IPS-NIHi7 (cell line): ENCODE data around the gene ASRGL1.

Source experiments
- DNase-seq: peaks from one replicate; pipeline ENCODE4 v3.0.0; 2012; ENCODE audit warnings: mixed read lengths; ENCODE audit errors: extremely low spot score

Gene ASRGL1

GRCh38 chr11:62413060-62413696 lies 75.9 kb downstream of the ASRGL1 start:
- DNase-seq = no peak

GRCh38 chr11:62416596-62416995 lies 79.3 kb downstream of the ASRGL1 start:
- no peak for DNase-seq

GRCh38 chr11:62418136-62418535 lies 80.9 kb downstream of the ASRGL1 start:
- DNase-seq = no peak

- no peak for DNase-seq
These were observed 81.5 kb downstream of the ASRGL1 start, which contains the start of gene SCGB1A1 for GRCh38 chr11:62418733-62419132. TSS of gene SCGB1A1 (plus strand) at chr11:62419033. CDS start at chr11:62419096, 63 bp downstream.

GRCh38 chr11:62419314-62419929 lies 82.2 kb downstream of the ASRGL1 start:
- no peak for DNase-seq

GRCh38 chr11:62419943-62420342 lies 82.7 kb downstream of the ASRGL1 start:
- no peak for DNase-seq

- no peak for DNase-seq
These were observed 83.6 kb downstream of the ASRGL1 start for GRCh38 chr11:62420882-62421281.

GRCh38 chr11:62421996-62422395 lies 84.7 kb downstream of the ASRGL1 start:
- no peak for DNase-seq

GRCh38 chr11:62423012-62423411 lies 85.8 kb downstream of the ASRGL1 start:
- no peak for DNase-seq

- no peak for DNase-seq
These were observed 90.5 kb downstream of the ASRGL1 start for GRCh38 chr11:62427630-62428233.

- DNase-seq = no peak
These were observed 91.8 kb downstream of the ASRGL1 start for GRCh38 chr11:62428871-62429560.

GRCh38 chr11:62430425-62430824 lies 93.2 kb downstream of the ASRGL1 start:
- DNase-seq = no peak

GRCh38 chr11:62431171-62431901 lies 94.1 kb downstream of the ASRGL1 start:
- DNase-seq = no peak

GRCh38 chr11:62432695-62433094 lies 95.4 kb downstream of the ASRGL1 start:
- DNase-seq = no peak

GRCh38 chr11:62433141-62433903 lies 96.1 kb downstream of the ASRGL1 start:
- DNase-seq = no peak

- DNase-seq = no peak
These were observed 96.6 kb downstream of the ASRGL1 start for GRCh38 chr11:62433904-62434276.

GRCh38 chr11:62435846-62436660 lies 98.8 kb downstream of the ASRGL1 start:
- no peak for DNase-seq

GRCh38 chr11:62437616-62438015 lies 100.4 kb downstream of the ASRGL1 start:
- no peak for DNase-seq

- DNase-seq = no peak
These were observed 101.4 kb downstream of the ASRGL1 start for GRCh38 chr11:62438641-62439040.
